ENCODE results near the gene OSBPL6. TPM values are rescaled to one million over a fixed set of nuclear protein-coding genes. Genes with fewer than 3 reads are reported as not detected.

Gene OSBPL6
- total RNA-seq, 1 experiment from 2014 or later = 2.1 TPM

- no peaks in the 10 kb centered on the region for H3K36me3 ChIP-seq (ENCODE audit: control insufficient read depth, insufficient read depth, low read length)
- POLR2A ChIA-PET = no interaction called here
- TF ChIP-seq POLR2AphosphoS5 (IDR thresholded peaks at IDR 0.05; ENCODE audit: low read depth, low read length) (no peak), REST (IDR thresholded peaks at IDR 0.05; ENCODE audit: insufficient read depth in 1 of 2, low read depth in 2 of 2, low read length in 1 of 2) (no peak)
- no peak for DNase-seq (ENCODE audit: low read depth, low spot score)
- ATAC-seq = no peak
- H3K4me3 ChIP-seq (ENCODE audit: low read depth in 2 of 2, low read length in 2 of 2) = no peak overlapping the region
- no peaks in the 10 kb centered on the region for H3K4me1 ChIP-seq (ENCODE audit: control insufficient read depth, insufficient read depth, low read length)
- no peak overlapping the region for H3K27ac ChIP-seq (ENCODE audit: low read length)
- in situ Hi-C loops (cut with HindIII; ENCODE audit: low pct_unique_long_range_greater_than_20kb, low sequenced_read_pairs) (no loop called here), intact Hi-C loops (cut with micrococcal nuclease; ENCODE audit: unreplicated experiment) (no loop called here)
- BruUV-seq (replicated peaks) = no TSS peak
- CTCF ChIA-PET = no interaction called here
- H3K9me3 ChIP-seq (ENCODE audit: control insufficient read depth, insufficient read depth, low read depth, low read length) = no peaks in the 10 kb centered on the region
- H3K27me3 ChIP-seq (ENCODE audit: control insufficient read depth, insufficient read depth, low read length) = no peaks in the 10 kb centered on the region
Measured at GRCh38 chr2:178385595-178386148, 191.4 kb downstream of the OSBPL6 start.

DNA sequence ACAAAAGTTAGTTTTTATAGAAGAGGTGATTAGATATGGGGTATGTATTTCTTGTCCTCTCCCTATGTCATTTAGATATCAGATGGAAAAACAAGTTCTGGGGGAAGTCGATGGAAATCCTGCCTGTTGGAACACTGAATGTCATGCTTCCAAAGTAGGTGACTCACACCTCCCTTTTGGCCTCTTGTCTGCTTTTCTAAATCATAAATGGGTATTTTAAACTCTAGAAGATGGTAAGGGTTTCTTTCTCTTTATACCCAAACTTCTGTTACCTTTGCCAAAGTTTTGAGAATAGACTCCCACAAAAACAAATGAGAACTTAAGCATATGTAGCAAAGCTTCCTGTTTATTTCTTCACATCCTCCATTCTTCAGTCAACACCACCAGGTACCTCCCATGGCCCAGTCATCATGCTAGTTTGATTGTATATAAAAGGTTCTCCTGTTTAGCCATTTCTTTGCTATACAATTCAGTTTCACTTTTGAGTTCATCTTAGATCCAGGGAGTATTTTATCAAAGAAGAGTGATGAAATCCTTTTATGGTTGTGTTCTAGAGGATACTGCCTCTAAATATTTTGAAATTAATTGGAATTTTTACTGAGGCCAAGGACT lies 192.8 kb downstream of the OSBPL6 start:
- POLR2A ChIA-PET = no interaction called here
- H3K9me3 ChIP-seq (ENCODE audit: control insufficient read depth, insufficient read depth, low read depth, low read length) = no peaks in the 10 kb centered on the region
- no TSS peak for BruUV-seq (replicated peaks)
- DNase-seq (ENCODE audit: low read depth, low spot score) = no peak
- no peak for ATAC-seq
- CTCF ChIA-PET = no interaction called here
- no peaks in the 10 kb centered on the region for H3K27me3 ChIP-seq (ENCODE audit: control insufficient read depth, insufficient read depth, low read length)
- H3K27ac ChIP-seq (ENCODE audit: low read length) = no peak overlapping the region
- H3K4me1 ChIP-seq (ENCODE audit: control insufficient read depth, insufficient read depth, low read length) = no peaks in the 10 kb centered on the region
- H3K4me3 ChIP-seq (ENCODE audit: low read depth in 2 of 2, low read length in 2 of 2) = no peak overlapping the region
- in situ Hi-C loops (cut with HindIII; ENCODE audit: low pct_unique_long_range_greater_than_20kb, low sequenced_read_pairs) (no loop called here), intact Hi-C loops (cut with micrococcal nuclease; ENCODE audit: unreplicated experiment) (no loop called here)
- TF ChIP-seq REST (IDR thresholded peaks at IDR 0.05; ENCODE audit: insufficient read depth in 1 of 2, low read depth in 2 of 2, low read length in 1 of 2) (no peak), SIN3A (IDR thresholded peaks at IDR 0.05; ENCODE audit: borderline replicate concordance, insufficient read depth, low read depth, low read length) (no peak), TCF7L2 (IDR thresholded peaks at IDR 0.05; ENCODE audit: low read depth, low read length) (no peak), POLR2AphosphoS5 (IDR thresholded peaks at IDR 0.05; ENCODE audit: low read depth, low read length) (no peak)
- TF ChIP-seq, protein P1, sequence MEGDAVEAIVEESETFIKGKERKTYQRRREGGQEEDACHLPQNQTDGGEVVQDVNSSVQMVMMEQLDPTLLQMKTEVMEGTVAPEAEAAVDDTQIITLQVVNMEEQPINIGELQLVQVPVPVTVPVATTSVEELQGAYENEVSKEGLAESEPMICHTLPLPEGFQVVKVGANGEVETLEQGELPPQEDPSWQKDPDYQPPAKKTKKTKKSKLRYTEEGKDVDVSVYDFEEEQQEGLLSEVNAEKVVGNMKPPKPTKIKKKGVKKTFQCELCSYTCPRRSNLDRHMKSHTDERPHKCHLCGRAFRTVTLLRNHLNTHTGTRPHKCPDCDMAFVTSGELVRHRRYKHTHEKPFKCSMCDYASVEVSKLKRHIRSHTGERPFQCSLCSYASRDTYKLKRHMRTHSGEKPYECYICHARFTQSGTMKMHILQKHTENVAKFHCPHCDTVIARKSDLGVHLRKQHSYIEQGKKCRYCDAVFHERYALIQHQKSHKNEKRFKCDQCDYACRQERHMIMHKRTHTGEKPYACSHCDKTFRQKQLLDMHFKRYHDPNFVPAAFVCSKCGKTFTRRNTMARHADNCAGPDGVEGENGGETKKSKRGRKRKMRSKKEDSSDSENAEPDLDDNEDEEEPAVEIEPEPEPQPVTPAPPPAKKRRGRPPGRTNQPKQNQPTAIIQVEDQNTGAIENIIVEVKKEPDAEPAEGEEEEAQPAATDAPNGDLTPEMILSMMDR (IDR thresholded peaks at IDR 0.05) = no peak
- no peaks in the 10 kb centered on the region for H3K36me3 ChIP-seq (ENCODE audit: control insufficient read depth, insufficient read depth, low read length)

All from Panc1 (cell line).